ENCODE data around the gene HIRA. TPM values are rescaled to one million over a fixed set of nuclear protein-coding genes. Genes with fewer than 3 reads are reported as not detected.

HIRA gene
- total and polyA plus RNA-seq, 4 donors, result 4.1 to 32.5 (median 23.0) TPM

- peak overlapping the region; percentile 11 to 21 for H3K27ac ChIP-seq (ENCODE audit: low read depth in 1 of 2, low read length in 2 of 2)
- no peak for DNase-seq (ENCODE audit: low spot score)
- TF ChIP-seq FOXA1 (IDR thresholded peaks at IDR 0.05) (no peak), HNF4G (IDR thresholded peaks at IDR 0.05) (peak; percentile 82), HNF4A (conservative IDR thresholded peaks at IDR 0.05) (peak; percentile 86 to 88), SP1 (IDR thresholded peaks at IDR 0.05) (peak; percentile 38)
- H3K9me3 ChIP-seq (ENCODE audit: control insufficient read depth in 4 of 4, low read length in 3 of 4), result no peaks in the 10 kb centered on the region
- H3K36me3 ChIP-seq (ENCODE audit: control insufficient read depth in 4 of 4, insufficient read depth in 3 of 4, low read depth in 1 of 4, low read length in 3 of 4), result no peaks in the 10 kb centered on the region
- peaks cover 6 to 48% (median 27%) of the 10 kb centered on the region in 4 donors for H3K4me1 ChIP-seq (ENCODE audit: control insufficient read depth in 4 of 4, insufficient read depth in 4 of 4, low read length in 3 of 4)
- H3K9ac ChIP-seq (ENCODE audit: low read depth in 1 of 2, low read length in 2 of 2), result no peak overlapping the region
- no peaks in the 10 kb centered on the region for H3K27me3 ChIP-seq (ENCODE audit: control insufficient read depth in 4 of 4, insufficient read depth in 4 of 4, low read length in 3 of 4)
- H3K4me3 ChIP-seq (ENCODE audit: low read depth in 1 of 3, low read length in 3 of 3), result no peak overlapping the region
- WGBS, result 37% methylated on average over 3 of the region's 3 CpGs
Observed at GRCh38 chr22:19424186-19424500, 7.4 kb downstream of the HIRA start.

GRCh38 chr22:19422440-19423301 lies 8.9 kb downstream of the HIRA start:
- Histone ChIP-seq H3K36me3 (ENCODE audit: control insufficient read depth in 4 of 4, insufficient read depth in 3 of 4, low read depth in 1 of 4, low read length in 3 of 4) (no peaks in the 10 kb centered on the region), H3K9me3 (ENCODE audit: control insufficient read depth in 4 of 4, low read length in 3 of 4) (no peaks in the 10 kb centered on the region), H3K27me3 (ENCODE audit: control insufficient read depth in 4 of 4, insufficient read depth in 4 of 4, low read length in 3 of 4) (no peaks in the 10 kb centered on the region), H3K27ac (ENCODE audit: low read depth in 1 of 2, low read length in 2 of 2) (no peak overlapping the region), H3K9ac (ENCODE audit: low read depth in 1 of 2, low read length in 2 of 2) (no peak overlapping the region), H3K4me1 (ENCODE audit: control insufficient read depth in 4 of 4, insufficient read depth in 4 of 4, low read length in 3 of 4) (peaks cover 6 to 42% (median 23%) of the 10 kb centered on the region in 4 donors), H3K4me3 (ENCODE audit: low read depth in 1 of 3, low read length in 3 of 3) (no peak overlapping the region)
- 89% methylated on average over 11 of the region's 11 CpGs for WGBS
- no peak for DNase-seq (ENCODE audit: low spot score)
- TF ChIP-seq CTCF (IDR thresholded peaks at IDR 0.05; ENCODE audit: low read depth, low read length, missing input control), result no peak
- TF ChIP-seq HNF4A (conservative IDR thresholded peaks at IDR 0.05), result no peak
- no peak for TF ChIP-seq FOXA2 (IDR thresholded peaks at IDR 0.05)
- TF ChIP-seq, protein P1, sequence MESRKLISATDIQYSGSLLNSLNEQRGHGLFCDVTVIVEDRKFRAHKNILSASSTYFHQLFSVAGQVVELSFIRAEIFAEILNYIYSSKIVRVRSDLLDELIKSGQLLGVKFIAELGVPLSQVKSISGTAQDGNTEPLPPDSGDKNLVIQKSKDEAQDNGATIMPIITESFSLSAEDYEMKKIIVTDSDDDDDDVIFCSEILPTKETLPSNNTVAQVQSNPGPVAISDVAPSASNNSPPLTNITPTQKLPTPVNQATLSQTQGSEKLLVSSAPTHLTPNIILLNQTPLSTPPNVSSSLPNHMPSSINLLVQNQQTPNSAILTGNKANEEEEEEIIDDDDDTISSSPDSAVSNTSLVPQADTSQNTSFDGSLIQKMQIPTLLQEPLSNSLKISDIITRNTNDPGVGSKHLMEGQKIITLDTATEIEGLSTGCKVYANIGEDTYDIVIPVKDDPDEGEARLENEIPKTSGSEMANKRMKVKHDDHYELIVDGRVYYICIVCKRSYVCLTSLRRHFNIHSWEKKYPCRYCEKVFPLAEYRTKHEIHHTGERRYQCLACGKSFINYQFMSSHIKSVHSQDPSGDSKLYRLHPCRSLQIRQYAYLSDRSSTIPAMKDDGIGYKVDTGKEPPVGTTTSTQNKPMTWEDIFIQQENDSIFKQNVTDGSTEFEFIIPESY (IDR thresholded peaks at IDR 0.05), result no peak
- TF ChIP-seq RAD21 (IDR thresholded peaks at IDR 0.05), result no peak
- no peak for TF ChIP-seq REST (IDR thresholded peaks at IDR 0.05)
- TF ChIP-seq SP1 (IDR thresholded peaks at IDR 0.05), result no peak
- no peak for TF ChIP-seq HNF4G (IDR thresholded peaks at IDR 0.05)
- no peak for TF ChIP-seq MAX (IDR thresholded peaks at IDR 0.05)
- no peak for TF ChIP-seq JUND (IDR thresholded peaks at IDR 0.05)
- no peak for TF ChIP-seq NR2F2 (IDR thresholded peaks at IDR 0.05)
- TF ChIP-seq RXRA (IDR thresholded peaks at IDR 0.05), result no peak
